GM23338 (cell line): Measurements from ENCODE around the gene ARHGAP10. TPM values are rescaled to one million over a fixed set of nuclear protein-coding genes. Genes with fewer than 3 reads are reported as not detected.

Source experiments
- ATAC-seq: fragments of 200-7000 bp; cut with Tn5 transposase; 3 replicates; pipeline ENCODE4 v1.9.1; 2020
- DNase-seq: peaks from one replicate; pipeline ENCODE4 v3.0.0-alpha.2; 2015; ENCODE audit warnings: low spot score
- H2AFZ ChIP-seq: fragments of 200-600 bp; sonication (generic); 2 replicates; pipeline ENCODE4 v1.8.0; 2016; ENCODE audit warnings: antibody characterized with exemption, mild to moderate bottlenecking, moderate library complexity
- H3F3A ChIP-seq: fragments of 200-600 bp; sonication (generic); replicated peaks from 2 replicates; pipeline ENCODE4 v1.8.0; 2017; ENCODE audit warnings: antibody characterized with exemption, mixed run types, low read depth
- H3K27ac ChIP-seq: fragments of 200-600 bp; sonication (generic); 2 replicates; pipeline ENCODE4 v1.6.1; 2016; ENCODE audit warnings: low read depth
- H3K27me3 ChIP-seq: fragments of 200-600 bp; sonication (generic); 2 replicates; pipeline ENCODE4 v1.8.0; 2016; ENCODE audit warnings: mild to moderate bottlenecking, mixed run types, moderate library complexity; ENCODE audit not compliant: insufficient read depth
- H3K36me3 ChIP-seq: fragments of 200-600 bp; sonication (generic); 2 replicates; pipeline ENCODE4 v1.8.0; 2016; ENCODE audit warnings: mild to moderate bottlenecking; ENCODE audit not compliant: insufficient read depth
- H3K4me1 ChIP-seq: fragments of 200-600 bp; sonication (generic); 2 replicates; pipeline ENCODE4 v1.8.0; 2016; ENCODE audit warnings: mild to moderate bottlenecking, moderate library complexity; ENCODE audit not compliant: insufficient read depth
- H3K4me2 ChIP-seq: fragments of 200-600 bp; sonication (generic); 2 replicates; pipeline ENCODE4 v1.7.1; 2017; ENCODE audit warnings: mixed run types
- H3K4me3 ChIP-seq: fragments of 200-600 bp; sonication (generic); 2 replicates; pipeline ENCODE4 v1.6.1; 2016; ENCODE audit warnings: mixed run types
- H3K79me2 ChIP-seq: fragments of 200-600 bp; sonication (generic); replicated peaks from 2 replicates; pipeline ENCODE4 v1.8.0; 2017; ENCODE audit warnings: mild to moderate bottlenecking; ENCODE audit not compliant: insufficient read depth
- H3K9me2 ChIP-seq: fragments of 200-600 bp; sonication (generic); 2 replicates; pipeline ENCODE4 v1.8.0; 2017; ENCODE audit not compliant: insufficient read depth
- H4K20me1 ChIP-seq: fragments of 200-600 bp; sonication (generic); replicated peaks from 2 replicates; pipeline ENCODE4 v1.8.0; 2017; ENCODE audit warnings: mild to moderate bottlenecking; ENCODE audit not compliant: insufficient read depth
- H3K27ac Mint-ChIP-seq: 2 replicates; pipeline ENCODE4 v1.8.0; 2020; ENCODE audit warnings: inconsistent platforms, mild to moderate bottlenecking, moderate library complexity, mixed read lengths
- H3K27me3 Mint-ChIP-seq: 3 replicates; pipeline ENCODE4 v1.8.0; 2022; ENCODE audit warnings: low read depth, mild to moderate bottlenecking, moderate library complexity, mixed read lengths, inconsistent platforms; ENCODE audit not compliant: insufficient read depth, poor library complexity
- H3K36me3 Mint-ChIP-seq: 3 replicates; pipeline ENCODE4 v1.8.0; 2021; ENCODE audit warnings: low read depth, mild to moderate bottlenecking, inconsistent platforms, moderate library complexity, mixed read lengths
- H3K4me1 Mint-ChIP-seq: 3 replicates; pipeline ENCODE4 v1.8.0; 2020; ENCODE audit warnings: mild to moderate bottlenecking, inconsistent platforms, mixed read lengths
- H3K4me3 Mint-ChIP-seq: 3 replicates; pipeline ENCODE4 v1.8.0; 2021; ENCODE audit warnings: moderate library complexity, mild to moderate bottlenecking, inconsistent platforms, mixed read lengths
- H3K9me3 Mint-ChIP-seq: 3 replicates; pipeline ENCODE4 v1.8.0; 2020; ENCODE audit warnings: moderate library complexity, mild to moderate bottlenecking, inconsistent platforms, mixed read lengths
- CREB1 ChIP-seq: fragments of 250-450 bp; sonication (Bioruptor Pico); IDR thresholded peaks from 2 replicates; pipeline ENCODE4 v1.5.0; 2020; ENCODE audit warnings: low read depth, mild to moderate bottlenecking, moderate library complexity
- CTCF ChIP-seq, 2 experiments: fragments of 200-600 bp in 1 of 2; sonication (generic) in 1 of 2; conservative IDR thresholded peaks; 2 replicates each; pipeline versions ENCODE4 v1.5.1 to v1.6.1; 2016 to 2017; ENCODE audit warnings: antibody characterized with exemption in 2 of 2, low read depth in 2 of 2, mild to moderate bottlenecking in 2 of 2, moderate library complexity in 1 of 2
- NANOG ChIP-seq: IDR thresholded peaks from 2 replicates; pipeline ENCODE4 v1.6.1; 2016; ENCODE audit warnings: antibody characterized with exemption, borderline replicate concordance
- STAT1 ChIP-seq: IDR thresholded peaks from one replicate; pipeline ENCODE4 v1.6.1; 2016; ENCODE audit warnings: antibody characterized with exemption; ENCODE audit not compliant: unreplicated experiment
- ZNF114 ChIP-seq: fragments of 250-450 bp; sonication (Bioruptor Pico); IDR thresholded peaks from 2 replicates; pipeline ENCODE4 v1.5.0; 2020; ENCODE audit warnings: mild to moderate bottlenecking, moderate library complexity
- ZNF462 ChIP-seq: fragments of 250-450 bp; sonication (Bioruptor Pico); IDR thresholded peaks from 2 replicates; pipeline ENCODE4 v1.5.0; 2020; ENCODE audit warnings: mild to moderate bottlenecking, moderate library complexity
- polyA plus RNA-seq: library from polyadenylated mRNA; unstranded; fragments of >200 nt; fragmentation: Nextera tagmentation; extraction: Ambion mirVana; gene quantifications from 2 replicates; pipeline ENCODE4 v1.2.1, GENCODE V29; 2016
- total RNA-seq: library from RNA; depleted of rRNA; stranded (reverse); fragments of >200 nt; shearing (Covaris generic); gene quantifications from 2 replicates; pipeline ENCODE4 v1.2.3, GENCODE V29; 2014

Gene ARHGAP10
- total and polyA plus RNA-seq, 2 experiments from 2014 or later = 5.1 to 6.3 TPM

DNA sequence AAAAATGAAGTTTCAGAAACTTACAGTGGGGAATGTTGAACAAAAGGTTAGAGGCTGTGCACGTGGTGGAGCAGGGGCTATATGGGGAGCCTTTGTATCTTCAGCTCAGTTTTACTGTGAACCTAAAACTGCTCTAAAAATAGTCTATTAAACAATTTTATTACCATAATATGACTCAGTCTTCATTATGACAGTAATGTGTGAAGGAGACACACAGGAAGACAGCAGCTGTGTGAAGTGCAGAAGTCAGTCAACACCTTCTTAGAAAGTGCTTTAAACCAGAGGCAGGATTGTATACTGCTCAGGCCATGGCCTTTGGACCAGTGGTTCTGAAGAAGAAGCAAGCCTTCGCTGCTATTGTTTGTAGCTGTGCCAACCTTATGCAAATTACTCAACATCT is 89.7 kb downstream of the ARHGAP10 start:
- no peaks in the 10 kb centered on the region for H4K20me1 ChIP-seq
- no peak overlapping the region for H3K4me3 Mint-ChIP-seq
- TF ChIP-seq STAT1 (no peak), ZNF114 (CRISPR knock-in tag) (no peak), CTCF (conservative IDR thresholded peaks at IDR 0.05; ENCODE audit: low read depth in 2 of 2) (no peak), ZNF462 (CRISPR knock-in tag) (no peak), CREB1 (CRISPR knock-in tag) (no peak), NANOG (no peak)
- H3F3A ChIP-seq = no peaks in the 10 kb centered on the region
- no peak overlapping the region for H3K27ac Mint-ChIP-seq
- H3K27me3 Mint-ChIP-seq = peaks cover 6% of the 10 kb centered on the region
- no peak overlapping the region for H2AFZ ChIP-seq
- no peaks in the 10 kb centered on the region for H3K9me3 Mint-ChIP-seq
- no peaks in the 10 kb centered on the region for H3K36me3 Mint-ChIP-seq
- H3K4me2 ChIP-seq = no peak overlapping the region
- no peak for ATAC-seq
- H3K27me3 ChIP-seq = no peaks in the 10 kb centered on the region
- H3K36me3 ChIP-seq = no peaks in the 10 kb centered on the region
- H3K9me2 ChIP-seq = no peaks in the 10 kb centered on the region
- H3K4me1 ChIP-seq = no peaks in the 10 kb centered on the region
- H3K79me2 ChIP-seq = no peaks in the 10 kb centered on the region
- no peaks in the 10 kb centered on the region; the same call in 2 of the 3 replicates for H3K4me1 Mint-ChIP-seq
- no peak overlapping the region for H3K27ac ChIP-seq
- no peak overlapping the region for H3K4me3 ChIP-seq
- DNase-seq = no peak
